Stimulated activated CD4-positive, alpha-beta T cell treated with anti-CD3 and anti-CD28 coated beads, Interleukin-2, amount 100 ng/mL, for 4 hours (primary cell): ENCODE data around the gene ITPKB.

Experiments
- DNase-seq: peaks from one replicate; pipeline ENCODE4 v3.0.0-alpha.2; 2020; ENCODE audit warnings: low read depth

Gene ITPKB

DNA sequence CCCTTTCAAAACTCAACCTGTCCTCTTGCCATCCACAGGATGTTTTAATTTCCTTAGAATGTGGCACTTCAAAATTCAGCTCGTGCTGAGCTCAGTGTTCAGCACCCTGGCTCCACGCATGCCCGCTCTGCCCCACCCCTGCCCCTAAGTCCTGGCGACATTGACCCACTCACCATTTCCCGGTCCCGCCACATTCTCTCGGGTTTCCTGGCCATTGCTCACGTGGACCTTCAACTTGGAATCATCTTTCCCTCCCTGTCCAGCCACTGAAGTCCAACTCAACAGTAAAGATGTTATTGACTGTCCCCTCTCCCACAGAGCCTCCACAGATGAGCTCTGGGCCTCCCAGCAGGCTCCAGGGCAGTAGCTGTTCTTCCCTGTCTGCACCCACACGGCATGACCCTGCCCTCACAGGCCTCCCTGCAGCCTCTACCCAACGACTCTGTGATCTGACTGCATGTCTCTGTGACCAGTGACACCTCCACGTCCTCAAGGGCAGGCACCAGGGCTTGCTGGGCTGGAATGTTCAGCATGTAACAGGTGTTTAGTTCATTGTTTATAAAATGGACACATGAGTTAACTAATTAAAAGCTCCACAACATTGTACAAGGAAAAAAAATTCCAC is 53.8 kb downstream of the ITPKB start:
- no peak for DNase-seq

DNA sequence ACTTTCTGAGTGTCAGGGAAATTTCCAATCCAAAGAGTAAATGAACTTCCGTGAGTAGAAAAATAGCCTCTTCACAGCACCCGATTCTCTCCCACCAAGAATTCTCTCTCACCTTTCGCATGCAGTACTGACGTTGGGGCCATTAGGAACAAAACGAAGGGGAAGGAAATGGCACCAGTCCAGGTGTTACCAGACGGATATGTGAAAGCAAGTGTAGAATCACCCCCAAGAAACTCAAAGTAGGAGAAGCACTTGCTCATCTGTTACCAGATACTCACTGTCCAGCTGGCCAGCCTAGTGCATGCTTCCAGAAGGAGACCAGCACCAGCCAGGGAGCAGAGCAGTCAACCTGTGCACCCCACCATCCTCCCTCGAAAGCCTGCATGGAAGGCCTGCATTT is 55.1 kb downstream of the ITPKB start:
- DNase-seq: no peak

DNA sequence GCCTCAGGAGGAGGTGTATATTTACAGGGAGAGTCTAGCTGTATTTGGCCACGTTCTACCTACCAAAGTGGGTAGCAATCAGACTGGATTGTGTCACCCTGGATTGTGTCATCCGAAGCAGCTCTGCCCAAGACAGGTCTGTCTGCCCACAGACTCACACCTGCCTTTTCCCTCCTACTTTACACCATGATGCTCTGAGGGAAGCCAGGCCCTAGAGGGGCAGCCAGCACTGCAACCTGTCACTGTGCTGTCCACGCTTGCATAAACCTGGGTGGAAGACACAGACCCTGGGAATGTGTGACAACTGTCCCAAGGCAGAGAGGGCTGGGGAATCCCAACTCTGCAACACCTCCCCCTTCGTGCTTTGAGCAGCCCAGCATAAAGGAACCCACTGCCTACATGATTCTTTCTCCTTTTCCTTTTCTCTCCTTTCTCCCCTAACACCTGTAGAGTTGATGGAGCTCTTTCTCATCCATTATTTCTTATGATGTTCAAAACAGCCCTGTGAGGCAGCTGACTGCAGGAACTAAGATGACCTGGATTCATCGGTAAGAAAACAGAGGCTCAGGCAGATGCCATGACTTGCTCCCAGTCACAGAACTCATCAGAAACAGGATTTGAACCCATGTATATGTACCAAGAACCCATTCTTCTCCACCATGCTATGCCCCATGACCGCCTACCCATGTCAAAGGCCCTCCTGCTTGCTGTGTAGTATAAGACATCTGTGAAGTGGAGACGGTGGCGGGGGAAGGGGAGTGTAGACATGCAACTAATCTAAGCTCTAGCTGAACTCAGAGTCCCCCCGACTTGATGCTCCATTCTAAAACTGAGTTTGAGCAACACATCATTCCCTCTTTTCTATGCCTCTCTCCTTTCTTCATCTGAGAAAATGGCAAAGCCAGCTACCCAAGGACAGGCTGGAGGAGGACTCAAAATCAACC is 55.9 kb downstream of the ITPKB start:
- DNase-seq: no peak

DNA sequence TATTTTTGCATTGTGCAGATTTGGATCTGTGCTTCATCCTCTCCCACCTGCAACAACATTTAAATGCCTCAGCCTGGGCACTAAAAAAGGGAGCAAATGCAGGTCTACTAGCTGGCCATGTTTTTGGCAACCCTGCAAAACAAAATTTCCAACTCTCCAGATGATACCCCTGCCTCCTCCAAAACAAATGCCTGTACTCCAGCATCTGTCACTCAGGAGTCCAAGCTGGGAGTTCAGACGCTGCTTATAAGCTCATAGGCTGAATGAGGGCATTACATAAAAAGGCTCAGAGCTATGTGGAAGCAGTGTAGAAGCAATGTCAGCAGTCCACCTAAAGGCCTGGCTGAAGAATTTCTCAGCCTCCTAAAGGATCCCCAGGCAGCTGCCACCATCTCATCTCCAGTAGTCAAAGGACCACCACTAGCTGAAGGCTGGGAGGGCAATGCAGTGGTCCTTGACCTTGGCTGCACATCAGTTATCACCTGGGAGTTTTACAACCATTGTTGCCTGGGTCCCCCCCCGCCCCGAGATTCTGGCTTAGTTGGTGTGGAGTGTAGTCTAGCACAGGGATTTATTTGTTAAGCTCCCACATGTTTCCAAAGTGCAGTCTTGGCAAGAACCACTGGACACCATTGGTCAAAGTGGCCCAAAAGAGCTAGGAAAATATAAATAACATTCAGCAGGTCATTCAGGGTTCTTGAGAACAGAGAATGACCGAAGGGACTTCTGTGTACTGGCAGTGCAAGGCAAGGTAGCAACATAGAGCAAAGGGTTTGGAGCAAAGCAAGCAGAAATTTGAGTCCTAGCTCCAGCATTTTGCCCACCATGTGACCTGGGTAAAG is 57.2 kb downstream of the ITPKB start:
- no peak for DNase-seq

DNA sequence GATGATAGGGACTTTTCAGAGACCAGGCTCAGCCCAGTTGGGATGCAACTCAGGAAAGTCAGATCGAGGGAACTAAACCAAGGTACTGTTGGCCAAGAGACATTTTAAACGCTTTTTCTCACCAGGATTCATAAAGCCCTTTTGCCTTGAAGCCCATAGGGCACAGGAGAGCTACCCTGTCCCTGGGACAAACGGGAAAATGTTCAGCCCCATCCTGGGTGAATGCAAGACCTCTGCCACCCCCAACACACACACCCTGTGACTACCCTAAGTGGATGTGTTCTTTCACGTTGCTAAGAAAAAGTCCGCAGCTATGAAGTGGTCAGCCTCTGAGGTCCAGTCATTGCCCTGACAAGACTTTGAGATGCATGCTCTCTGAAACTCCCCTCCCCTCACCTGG is 58.4 kb downstream of the ITPKB start:
- DNase-seq: no peak

DNA sequence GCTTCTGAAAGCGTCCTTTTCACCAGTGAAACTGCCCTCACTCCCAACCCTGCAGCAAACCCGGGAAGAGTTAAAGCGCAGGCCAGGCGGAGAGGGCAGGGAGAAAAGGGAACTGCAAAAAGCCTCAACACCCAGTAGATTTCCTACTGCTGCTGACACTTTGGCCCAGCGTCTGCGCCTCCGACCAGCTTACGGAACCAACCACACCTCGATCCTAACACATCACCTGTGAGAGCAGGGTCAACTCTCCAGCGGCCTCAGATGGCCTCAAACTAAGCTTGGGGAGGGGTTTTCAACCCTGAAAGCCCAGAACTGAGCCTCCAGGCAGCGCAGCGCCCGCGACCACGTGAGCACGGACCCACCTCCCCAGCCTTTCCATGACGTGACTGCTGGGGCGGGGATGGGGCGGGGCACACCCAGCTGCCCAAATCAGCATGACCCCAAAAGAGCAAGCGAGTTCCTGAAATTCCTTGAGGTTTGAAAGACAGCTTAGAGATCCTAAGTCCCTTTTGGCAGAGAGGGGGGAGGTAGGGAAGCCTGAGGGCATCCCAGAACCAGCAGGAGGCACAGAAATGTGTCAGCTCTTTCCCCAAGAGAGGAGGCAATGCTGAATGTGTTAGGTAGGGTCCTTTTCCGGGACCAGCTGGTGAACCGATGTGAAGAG is 59.1 kb downstream of the ITPKB start:
- peak; percentile 81 for DNase-seq

DNA sequence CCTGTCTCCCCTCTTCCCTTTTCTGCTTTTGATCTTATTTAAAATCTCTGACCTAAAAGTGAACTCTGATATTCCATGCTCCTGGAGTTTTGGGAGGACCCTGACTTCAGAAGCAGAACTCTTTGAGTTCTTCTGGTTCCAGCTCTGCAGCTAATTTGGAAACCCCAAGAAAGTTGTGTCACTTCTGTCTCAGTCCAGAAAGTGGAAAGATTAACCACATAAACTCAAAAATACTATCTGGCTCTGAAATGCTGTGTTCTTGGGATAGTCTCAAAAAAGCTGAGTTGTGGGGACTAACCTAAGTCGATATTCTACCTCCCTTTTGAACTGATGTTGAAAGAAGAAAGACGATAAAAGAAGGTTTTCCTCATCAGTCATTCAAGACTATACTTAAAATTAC is 59.8 kb downstream of the ITPKB start:
- DNase-seq: no peak

DNA sequence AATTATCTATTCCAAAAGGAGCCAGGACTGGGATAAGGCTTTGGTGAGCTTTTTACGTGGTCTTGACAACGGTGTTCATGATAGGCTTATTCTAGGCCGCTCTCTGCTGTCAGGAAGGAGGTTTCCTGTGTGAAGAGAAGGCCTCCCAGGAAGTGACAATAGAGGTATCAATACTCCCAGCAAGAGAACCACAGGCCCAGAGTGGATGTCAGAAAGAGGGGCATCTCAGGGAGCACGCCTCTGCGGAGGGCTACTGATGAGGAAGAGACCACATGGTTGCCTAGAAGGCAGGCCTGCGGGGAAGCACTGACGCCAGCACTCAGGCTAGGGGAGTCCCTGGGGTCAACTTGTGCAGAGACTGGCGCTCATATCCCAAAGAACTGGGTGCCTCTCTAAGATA is 60.4 kb downstream of the ITPKB start:
- DNase-seq: no peak

DNA sequence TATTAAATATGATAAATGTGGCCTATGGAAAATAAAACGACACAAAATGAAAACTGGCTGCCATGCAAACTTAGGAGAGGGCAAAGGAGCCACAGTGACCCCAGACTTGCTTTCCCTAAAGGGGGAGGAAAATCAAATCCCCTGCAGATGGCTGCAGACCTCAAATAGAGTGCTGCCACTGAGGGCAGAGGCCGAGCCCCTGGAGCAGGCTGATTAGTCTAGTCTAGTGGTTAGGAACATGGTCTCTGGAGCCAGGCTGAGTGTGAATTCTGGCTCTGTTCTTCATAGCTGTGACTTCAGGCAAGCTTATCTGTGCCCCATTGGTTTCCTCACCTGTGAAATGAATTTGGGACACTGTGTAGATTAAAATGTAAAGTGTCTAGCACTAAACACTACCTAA is 60.8 kb downstream of the ITPKB start:
- DNase-seq: no peak

DNA sequence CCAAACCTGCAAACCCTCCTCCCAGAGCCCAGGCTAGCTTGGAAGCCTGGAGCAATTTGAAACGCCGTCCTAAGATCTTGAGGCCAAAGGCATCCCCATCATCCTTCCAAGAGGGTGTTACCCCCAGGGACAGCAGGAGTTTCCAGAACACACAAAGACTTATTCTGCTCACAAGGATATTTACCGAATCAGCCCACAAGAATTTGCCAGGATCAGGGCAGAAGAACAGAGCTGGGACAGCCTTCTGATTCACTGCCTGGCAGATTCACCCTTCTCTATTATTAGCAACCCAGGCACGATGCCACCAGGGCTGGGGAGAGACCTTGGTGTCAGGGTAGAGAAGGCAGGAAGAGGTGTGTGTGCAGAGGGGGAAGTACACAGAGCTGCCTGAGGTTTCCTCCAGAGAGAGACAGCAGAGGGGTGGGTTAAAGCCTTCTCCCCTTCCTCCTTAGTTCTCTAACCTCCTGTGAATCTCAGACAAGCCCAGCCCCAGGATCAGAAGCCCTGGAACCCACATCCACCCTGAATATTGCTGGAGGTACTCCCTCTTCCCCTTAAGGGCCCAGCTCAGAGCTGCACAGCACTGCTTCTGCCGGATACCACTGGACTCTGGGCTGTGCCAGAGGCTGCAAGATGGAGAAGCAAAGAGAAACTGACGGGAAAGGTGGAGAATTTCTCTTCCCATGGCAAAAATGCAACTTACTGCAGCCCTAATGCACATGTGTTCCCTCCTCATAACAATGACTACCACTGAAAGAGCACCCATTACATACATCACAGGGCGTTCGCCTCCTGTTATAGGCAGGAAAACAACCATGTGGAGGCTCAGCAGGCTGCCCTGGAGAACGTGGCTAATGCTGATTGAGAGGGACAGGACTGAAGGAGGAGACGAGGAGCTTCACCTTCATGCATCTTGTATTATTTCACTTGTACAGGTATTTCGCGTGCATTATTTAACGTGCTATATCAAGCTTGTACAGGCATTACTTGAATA is 61.8 kb downstream of the ITPKB start:
- peak; percentile 61 for DNase-seq

DNA sequence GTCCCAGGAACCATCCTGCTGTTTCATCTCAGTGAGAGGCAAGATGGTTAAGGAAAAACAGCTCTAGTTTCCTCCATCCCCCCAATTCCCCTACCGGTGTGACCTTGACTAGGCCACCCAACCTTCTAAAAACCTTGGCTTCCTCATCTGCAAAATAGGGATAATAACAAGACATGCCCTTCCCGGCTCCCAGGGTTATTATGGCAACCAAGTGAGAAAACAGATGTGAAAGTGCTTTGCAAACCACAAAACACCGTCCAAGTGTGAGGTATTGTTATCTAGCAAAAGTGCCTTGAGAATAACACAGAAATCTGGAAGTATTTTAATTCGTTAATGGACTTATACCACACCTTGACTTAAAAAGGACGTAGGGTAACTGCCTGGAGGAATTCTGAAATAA is 62.7 kb downstream of the ITPKB start:
- DNase-seq: no peak

DNA sequence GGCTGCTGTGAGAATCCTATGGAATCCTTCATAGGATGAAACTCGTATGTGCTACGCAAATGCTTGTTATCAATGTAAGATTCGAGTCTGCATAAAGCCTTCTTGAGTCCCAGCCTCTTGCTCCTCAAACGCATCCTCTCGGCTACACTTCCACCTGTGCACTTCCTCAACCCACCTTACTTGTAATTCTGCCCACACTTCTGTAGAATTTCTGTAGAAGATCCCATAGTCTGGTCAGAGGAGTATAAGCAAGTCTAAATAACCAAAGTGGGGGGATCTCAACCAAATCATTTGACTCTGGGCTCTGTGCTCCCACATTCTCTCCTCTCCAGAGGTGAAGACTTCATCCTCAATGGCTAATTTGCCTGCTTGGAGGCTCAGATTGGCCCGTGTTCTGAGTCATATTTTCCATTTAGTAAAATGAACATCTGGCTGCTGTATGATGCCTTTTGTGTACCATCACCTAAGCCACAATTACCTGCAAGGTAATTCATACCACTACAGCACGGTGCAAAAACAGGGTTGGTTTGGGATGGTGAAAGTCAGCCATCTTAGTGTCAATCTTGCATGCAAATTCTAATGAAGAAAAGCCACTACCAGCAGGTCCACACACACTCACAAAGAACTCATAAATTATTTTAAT is 63.2 kb downstream of the ITPKB start:
- no peak for DNase-seq

DNA sequence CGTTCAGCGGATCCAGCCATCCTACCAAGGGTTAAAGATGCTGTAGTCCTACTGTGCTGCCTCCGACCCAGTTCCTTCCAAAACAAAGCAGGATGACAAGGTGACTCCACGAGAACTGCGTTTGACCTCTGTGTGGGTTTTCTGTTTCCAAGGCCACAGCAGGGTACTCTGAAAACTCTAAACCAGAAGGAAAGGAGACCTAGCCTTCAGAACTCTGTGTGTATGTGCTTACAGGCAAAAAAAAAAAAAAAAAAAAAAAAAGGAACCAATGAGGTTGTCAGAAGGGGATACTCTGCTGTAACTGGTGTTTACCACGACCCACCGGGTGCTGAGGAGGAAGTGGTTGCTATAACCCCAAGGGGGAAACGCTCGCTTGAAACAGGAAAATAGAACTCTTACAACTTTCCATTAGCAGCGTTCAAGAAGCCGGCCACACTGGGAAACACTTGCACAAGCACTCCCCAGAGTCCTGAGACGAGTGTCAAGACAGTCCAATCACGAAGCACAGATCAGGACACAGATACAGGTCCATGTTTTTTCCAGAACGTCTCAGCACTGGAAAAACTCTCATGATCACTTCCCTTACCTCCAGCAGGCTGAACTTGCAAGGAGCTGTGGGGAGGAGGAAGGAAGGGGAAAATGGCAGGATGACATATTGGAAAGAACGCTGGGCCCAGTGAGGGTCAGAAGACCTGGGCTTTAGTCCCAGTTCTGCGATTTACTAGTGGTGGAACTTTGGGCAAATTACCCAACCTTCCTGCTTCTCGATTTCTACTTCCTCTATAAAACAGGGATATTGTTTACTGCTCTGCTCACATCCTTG is 64.0 kb downstream of the ITPKB start:
- DNase-seq: peak; percentile 63

DNA sequence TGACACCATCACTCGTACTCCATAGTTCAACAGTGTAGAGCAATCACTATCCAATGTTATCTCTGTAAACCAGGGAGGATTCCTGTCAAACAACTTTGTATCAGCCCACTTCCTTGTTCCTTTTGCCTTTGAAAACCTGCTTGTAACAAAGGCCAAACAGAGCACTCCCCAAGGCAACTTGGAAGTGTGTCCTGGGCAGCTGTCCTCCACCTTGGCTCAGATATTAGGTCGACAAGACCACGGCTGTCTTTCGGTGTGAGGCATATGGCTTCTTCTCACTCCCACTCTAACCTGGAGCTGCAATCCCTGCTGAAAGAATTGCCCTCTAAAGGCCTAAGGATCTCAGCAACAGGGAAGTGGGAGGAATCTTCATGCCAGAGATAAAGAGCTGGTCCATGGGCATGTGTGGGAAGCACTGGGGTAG is 66.7 kb downstream of the ITPKB start:
- DNase-seq: no peak

DNA sequence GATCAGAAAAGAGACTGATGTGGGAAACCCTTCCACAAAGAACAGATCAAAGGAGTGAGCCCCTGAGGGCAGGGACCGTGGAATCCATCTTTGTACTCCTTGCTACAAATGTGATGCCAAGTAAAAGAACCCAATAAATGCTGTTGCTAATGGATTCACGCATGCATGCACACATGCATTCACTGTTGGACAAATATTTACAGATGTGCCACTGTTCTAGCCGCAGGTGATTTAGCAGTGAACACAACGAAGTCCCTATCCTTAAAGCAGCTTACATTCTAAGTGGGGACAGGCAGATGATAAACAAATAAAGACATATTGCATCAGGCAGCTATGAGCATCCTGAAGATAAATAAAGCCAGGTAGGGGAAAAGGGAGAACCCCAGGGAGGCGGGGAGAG is 67.8 kb downstream of the ITPKB start:
- no peak for DNase-seq

DNA sequence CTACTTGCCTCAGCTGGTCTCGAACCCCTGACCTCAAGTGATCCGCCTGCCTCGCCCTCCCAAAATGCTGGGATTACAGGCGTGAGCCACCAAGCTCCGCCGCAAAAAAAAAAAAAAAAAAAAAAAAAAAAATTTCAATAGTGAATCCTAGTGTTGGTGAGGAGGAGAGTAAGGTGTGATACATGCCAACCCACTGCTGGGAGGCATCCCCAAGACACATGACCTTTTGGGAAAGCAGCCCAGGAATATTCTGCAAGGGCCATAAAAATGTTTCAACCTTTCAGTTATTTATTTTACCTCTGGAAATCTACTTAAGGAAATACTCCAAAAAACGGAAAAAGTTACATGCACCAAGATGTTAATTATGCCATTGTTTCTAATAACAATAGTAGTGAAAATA is 69.0 kb downstream of the ITPKB start:
- DNase-seq: no peak

DNA sequence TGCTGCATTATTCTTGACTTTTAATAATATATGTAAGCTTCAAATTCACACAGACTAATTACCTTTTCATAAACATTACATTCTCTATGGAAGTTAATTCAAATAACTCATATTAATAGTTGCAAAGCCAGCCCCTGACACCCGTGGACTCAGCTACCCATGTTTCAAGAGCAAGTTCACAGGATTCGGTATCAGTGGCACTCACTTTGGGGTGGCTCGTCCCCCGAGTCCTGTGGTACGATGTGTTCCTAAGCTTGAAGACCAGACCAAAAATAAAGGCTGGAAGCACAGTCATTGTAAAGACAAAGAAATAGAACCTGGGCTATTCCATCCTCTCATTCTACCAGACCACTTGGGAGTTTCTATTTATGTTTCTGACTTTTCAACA is 70.9 kb downstream of the ITPKB start:
- no peak for DNase-seq

DNA sequence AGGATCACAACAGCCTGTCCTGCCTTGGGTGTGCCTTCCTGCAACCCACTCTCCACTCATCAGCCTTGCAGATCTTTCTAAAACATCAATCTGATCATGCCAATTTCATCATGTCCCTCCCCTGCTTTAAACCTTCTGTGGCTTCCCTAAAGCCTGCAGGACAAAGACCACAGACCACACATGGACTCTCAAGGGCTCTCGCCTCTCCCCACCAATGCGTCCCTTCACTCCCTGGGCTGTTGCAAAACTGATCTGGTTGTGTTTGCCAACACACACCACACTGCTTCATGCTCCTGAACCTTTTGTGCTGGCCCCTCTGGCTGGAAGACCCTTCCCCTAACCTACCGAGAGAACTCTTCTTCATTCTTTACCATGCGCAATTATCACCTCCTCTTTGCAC is 72.4 kb downstream of the ITPKB start:
- no peak for DNase-seq

DNA sequence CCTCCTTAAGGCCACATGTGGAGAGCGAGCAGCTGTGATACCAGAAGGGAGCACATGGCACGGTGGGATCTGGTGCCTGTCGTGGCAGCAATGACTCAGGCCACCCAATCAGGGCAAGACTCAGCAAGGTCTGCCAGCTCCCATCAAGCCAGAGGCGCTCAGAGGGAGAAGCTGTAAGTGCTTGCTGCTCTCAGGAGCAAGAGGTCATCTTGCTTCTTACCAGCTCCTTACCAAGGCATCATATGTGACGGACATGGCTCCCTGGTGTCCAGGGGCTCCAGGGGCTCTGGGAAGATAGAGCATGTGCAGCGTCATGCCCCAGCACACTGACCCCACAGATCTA is 72.9 kb downstream of the ITPKB start:
- no peak for DNase-seq
